ENCODE results near the gene EMC9.
A peak's percentile ranks its signal among the peaks of the same experiment; 100 is the strongest.

EMC9 gene

DNA sequence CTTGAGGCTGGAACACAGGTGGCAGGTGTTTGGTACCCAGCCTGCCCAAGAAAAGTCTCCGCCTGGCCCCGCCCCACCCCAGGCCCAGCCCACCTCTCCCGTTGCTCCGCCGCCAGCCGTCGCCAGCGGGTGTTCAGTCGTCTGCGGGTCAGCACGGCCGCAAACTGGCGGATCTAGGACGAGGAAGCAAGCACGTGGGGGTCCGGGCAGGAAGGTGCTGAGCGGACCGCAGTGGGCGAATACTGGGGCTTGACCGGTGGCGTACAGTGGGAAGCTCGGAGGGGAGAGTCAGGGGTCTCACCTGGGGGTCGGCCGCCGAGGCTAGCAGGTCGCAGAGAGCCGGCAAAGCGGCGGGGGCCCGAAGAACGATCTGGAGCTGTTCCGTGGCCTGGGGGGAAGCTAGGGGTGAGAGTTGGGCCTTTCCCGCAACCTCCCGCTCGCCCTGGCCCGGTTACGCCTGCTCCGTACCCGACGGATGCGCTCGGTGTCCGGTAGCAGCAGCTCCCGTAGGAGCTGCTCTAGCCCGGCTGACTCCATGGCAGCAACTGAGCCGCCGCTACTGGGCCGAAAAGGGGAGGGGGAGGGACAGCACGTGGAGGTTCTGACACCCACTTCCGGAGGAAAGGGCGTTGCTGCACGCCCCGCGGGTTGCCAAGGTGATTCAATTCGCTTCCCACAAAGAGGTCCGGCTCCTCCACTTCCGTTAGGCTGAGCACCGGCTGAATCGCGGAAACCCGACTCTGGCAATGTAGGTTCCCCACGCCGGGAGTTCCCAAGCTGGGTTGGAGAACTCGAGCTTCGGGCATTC is 47.1 kb upstream of the EMC9 start, which contains the start of gene IPO4:
Gene IPO4 (minus strand): TSS at position 566 of the 808 bp plus-strand sequence. CDS start 29 bp downstream, at position 537.
- TF ChIP-seq, protein P1, sequence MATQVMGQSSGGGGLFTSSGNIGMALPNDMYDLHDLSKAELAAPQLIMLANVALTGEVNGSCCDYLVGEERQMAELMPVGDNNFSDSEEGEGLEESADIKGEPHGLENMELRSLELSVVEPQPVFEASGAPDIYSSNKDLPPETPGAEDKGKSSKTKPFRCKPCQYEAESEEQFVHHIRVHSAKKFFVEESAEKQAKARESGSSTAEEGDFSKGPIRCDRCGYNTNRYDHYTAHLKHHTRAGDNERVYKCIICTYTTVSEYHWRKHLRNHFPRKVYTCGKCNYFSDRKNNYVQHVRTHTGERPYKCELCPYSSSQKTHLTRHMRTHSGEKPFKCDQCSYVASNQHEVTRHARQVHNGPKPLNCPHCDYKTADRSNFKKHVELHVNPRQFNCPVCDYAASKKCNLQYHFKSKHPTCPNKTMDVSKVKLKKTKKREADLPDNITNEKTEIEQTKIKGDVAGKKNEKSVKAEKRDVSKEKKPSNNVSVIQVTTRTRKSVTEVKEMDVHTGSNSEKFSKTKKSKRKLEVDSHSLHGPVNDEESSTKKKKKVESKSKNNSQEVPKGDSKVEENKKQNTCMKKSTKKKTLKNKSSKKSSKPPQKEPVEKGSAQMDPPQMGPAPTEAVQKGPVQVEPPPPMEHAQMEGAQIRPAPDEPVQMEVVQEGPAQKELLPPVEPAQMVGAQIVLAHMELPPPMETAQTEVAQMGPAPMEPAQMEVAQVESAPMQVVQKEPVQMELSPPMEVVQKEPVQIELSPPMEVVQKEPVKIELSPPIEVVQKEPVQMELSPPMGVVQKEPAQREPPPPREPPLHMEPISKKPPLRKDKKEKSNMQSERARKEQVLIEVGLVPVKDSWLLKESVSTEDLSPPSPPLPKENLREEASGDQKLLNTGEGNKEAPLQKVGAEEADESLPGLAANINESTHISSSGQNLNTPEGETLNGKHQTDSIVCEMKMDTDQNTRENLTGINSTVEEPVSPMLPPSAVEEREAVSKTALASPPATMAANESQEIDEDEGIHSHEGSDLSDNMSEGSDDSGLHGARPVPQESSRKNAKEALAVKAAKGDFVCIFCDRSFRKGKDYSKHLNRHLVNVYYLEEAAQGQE (IDR thresholded peaks at IDR 0.05; ENCODE audit: insufficient read depth in 1 of 2, low read depth in 2 of 2, low read length in 2 of 2), result no peak
- no peak for TF ChIP-seq FOXP2 (optimal IDR thresholded peaks at IDR 0.05; ENCODE audit: borderline replicate concordance, extremely low read depth, extremely low read length, insufficient read depth)
- peak; percentile 93 for TF ChIP-seq POLR2AphosphoS5 (IDR thresholded peaks at IDR 0.05; ENCODE audit: low read depth, low read length)
- peak; percentile 78; the same call in 1 of the 2 replicates for TF ChIP-seq TAF1 (IDR thresholded peaks at IDR 0.05; ENCODE audit: borderline replicate concordance, insufficient read depth, low read length)
- TF ChIP-seq SIN3A (IDR thresholded peaks at IDR 0.05; ENCODE audit: borderline replicate concordance, insufficient read depth, low read length), result peak; percentile 98

DNA sequence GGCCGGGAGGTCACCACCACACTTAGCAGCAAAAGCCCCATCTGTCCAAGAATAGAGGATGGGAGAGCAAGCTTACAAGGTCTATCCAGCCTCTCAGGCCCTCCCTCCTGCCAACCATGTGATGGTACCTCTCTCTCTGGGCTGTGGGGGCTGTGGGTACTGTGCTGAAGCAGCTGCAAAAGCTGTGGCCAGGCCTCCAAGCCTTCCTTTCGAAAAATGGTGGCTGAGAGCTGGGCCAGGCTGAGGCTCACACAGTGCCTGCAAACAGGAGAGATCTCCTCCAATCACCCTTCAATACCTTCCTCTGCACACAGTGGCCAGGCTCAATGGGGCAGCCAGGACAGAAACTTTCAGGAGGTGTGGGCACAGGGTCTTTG is 46.1 kb upstream of the EMC9 start:
- TF ChIP-seq POLR2AphosphoS5 (IDR thresholded peaks at IDR 0.05; ENCODE audit: low read depth, low read length), result no peak
- TF ChIP-seq, protein P1 (IDR thresholded peaks at IDR 0.05; ENCODE audit: insufficient read depth in 1 of 2, low read depth in 2 of 2, low read length in 2 of 2), result no peak

DNA sequence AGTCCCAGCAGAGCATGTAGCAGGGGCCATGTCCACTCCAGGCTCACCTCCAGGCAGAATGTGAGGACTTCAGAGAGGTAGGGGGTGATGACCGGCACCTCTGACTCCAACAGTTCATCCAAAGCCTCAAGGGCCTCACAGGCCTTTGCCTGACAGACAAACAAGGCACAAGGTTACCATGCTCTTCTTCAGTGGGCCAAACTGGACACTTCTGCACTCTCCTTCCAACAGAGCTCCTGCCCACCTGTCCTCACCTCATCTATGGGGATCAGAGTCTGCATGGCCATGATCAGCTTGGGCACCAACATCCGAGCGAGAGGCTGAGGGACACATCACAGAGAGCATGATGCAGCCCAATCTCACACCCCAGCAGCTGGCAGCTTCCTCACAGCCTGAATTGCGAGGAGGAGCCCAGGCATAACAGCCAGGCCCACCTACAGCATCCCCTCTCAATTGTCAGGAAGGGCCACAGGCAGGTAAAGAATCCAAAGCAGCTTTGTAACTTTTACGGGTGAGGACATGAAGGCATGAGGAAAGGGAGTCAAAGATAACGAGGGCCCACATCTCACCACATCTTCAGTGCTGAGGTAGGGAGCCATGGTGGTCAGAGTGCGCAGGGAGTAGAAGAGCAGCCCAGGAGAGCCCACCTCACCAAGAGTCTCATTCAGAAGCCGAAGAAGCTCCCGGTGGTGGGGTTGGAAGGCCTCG is 45.6 kb upstream of the EMC9 start:
- no peak for TF ChIP-seq SIN3A (IDR thresholded peaks at IDR 0.05; ENCODE audit: borderline replicate concordance, insufficient read depth, low read length)
- no peak for TF ChIP-seq POLR2AphosphoS5 (IDR thresholded peaks at IDR 0.05; ENCODE audit: low read depth, low read length)
- no peak for TF ChIP-seq FOXP2 (optimal IDR thresholded peaks at IDR 0.05; ENCODE audit: borderline replicate concordance, extremely low read depth, extremely low read length, insufficient read depth)
- no peak for TF ChIP-seq TAF1 (IDR thresholded peaks at IDR 0.05; ENCODE audit: borderline replicate concordance, insufficient read depth, low read length)

DNA sequence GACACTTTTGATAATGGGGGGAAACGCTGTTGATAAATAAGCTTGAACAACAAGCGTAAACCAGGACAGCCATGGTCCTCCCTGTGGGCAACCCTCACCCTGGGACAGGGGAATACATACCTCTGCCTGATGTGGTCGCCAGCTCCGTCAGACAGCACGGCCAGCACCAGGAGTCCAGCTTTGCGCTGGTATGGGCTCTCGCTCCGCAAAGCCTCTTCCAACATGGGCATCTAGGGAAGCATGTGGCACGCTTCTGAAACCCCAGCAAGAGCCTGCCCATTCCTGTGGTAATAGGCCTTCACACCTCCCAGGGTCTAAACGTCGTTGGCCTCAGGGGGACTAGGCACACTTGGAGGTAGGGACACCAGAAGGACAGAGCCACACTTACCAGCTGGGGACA is 44.4 kb upstream of the EMC9 start:
- TF ChIP-seq FOXP2 (optimal IDR thresholded peaks at IDR 0.05; ENCODE audit: borderline replicate concordance, extremely low read depth, extremely low read length, insufficient read depth) (no peak), POLR2AphosphoS5 (IDR thresholded peaks at IDR 0.05; ENCODE audit: low read depth, low read length) (no peak), TAF1 (IDR thresholded peaks at IDR 0.05; ENCODE audit: borderline replicate concordance, insufficient read depth, low read length) (no peak), SIN3A (IDR thresholded peaks at IDR 0.05; ENCODE audit: borderline replicate concordance, insufficient read depth, low read length) (no peak)
- TF ChIP-seq, protein P1 (IDR thresholded peaks at IDR 0.05; ENCODE audit: insufficient read depth in 1 of 2, low read depth in 2 of 2, low read length in 2 of 2), result no peak

DNA sequence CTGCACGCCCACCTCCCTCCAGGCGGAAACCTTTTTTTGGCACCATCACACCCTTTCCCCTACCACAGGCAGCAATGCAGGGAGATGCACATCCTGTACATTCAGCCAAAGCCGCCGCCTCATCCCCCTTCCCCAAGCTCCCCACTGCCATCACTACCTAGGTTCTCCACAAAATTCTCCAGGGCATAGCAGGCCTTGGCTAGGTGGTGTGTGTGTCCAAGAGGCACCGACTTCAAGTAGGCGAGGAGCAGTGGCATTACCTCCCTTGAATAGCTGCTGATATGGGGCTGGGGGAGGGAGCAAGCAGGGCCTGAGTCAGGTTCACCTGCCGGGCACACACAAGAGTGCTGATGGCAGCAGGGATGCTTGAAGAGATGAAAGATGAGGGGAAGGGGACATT is 43.6 kb upstream of the EMC9 start:
- no peak for TF ChIP-seq SIN3A (IDR thresholded peaks at IDR 0.05; ENCODE audit: borderline replicate concordance, insufficient read depth, low read length)
- TF ChIP-seq FOXP2 (optimal IDR thresholded peaks at IDR 0.05; ENCODE audit: borderline replicate concordance, extremely low read depth, extremely low read length, insufficient read depth), result no peak
- no peak for TF ChIP-seq TAF1 (IDR thresholded peaks at IDR 0.05; ENCODE audit: borderline replicate concordance, insufficient read depth, low read length)

Measured in PFSK-1 (cell line).